ENCODE results near the gene POLRMT.

DNA sequence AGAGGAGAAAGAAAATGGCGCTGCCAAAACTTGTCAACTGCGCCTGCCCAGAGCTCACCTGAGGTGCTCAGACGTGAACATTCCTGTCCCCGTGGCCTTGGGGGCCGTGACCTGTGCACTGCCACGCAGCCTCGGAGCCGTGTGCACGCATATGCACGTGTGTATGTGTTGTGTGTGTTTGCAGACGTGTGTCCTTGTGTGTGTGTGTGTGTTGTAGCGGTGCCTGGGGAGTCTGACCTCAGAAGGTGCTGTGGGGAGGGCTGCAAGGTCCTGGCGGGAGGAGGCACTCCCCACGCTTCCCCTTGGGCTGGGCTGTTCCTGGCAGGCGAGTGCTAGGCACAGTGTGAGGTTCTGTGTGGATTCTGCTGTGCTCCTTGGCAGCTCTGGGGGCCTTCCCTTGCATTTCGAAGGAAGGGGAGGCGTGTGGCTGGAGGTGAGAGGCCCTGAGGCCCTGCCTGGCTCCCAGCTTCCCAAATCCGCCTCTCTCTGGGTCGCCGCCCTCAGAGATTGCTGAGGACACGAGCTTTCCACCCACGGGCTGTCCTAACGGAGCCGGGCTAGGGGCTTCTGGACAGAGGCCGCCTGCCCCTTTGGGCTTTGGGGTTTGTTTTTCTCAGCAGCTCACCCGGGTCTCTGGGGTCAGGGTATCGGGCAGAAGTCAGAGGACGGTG is 56.4 kb downstream of the POLRMT start:
- no peak for TF ChIP-seq ZNF10 (tag by site-specific recombination; IDR thresholded peaks at IDR 0.05)
- TF ChIP-seq ZNF16 (tag by site-specific recombination; IDR thresholded peaks at IDR 0.05; ENCODE audit: low read depth) = no peak
- TF ChIP-seq, protein P1, sequence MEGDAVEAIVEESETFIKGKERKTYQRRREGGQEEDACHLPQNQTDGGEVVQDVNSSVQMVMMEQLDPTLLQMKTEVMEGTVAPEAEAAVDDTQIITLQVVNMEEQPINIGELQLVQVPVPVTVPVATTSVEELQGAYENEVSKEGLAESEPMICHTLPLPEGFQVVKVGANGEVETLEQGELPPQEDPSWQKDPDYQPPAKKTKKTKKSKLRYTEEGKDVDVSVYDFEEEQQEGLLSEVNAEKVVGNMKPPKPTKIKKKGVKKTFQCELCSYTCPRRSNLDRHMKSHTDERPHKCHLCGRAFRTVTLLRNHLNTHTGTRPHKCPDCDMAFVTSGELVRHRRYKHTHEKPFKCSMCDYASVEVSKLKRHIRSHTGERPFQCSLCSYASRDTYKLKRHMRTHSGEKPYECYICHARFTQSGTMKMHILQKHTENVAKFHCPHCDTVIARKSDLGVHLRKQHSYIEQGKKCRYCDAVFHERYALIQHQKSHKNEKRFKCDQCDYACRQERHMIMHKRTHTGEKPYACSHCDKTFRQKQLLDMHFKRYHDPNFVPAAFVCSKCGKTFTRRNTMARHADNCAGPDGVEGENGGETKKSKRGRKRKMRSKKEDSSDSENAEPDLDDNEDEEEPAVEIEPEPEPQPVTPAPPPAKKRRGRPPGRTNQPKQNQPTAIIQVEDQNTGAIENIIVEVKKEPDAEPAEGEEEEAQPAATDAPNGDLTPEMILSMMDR (tag by site-specific recombination; IDR thresholded peaks at IDR 0.05) = no peak
- TF ChIP-seq, protein P2, sequence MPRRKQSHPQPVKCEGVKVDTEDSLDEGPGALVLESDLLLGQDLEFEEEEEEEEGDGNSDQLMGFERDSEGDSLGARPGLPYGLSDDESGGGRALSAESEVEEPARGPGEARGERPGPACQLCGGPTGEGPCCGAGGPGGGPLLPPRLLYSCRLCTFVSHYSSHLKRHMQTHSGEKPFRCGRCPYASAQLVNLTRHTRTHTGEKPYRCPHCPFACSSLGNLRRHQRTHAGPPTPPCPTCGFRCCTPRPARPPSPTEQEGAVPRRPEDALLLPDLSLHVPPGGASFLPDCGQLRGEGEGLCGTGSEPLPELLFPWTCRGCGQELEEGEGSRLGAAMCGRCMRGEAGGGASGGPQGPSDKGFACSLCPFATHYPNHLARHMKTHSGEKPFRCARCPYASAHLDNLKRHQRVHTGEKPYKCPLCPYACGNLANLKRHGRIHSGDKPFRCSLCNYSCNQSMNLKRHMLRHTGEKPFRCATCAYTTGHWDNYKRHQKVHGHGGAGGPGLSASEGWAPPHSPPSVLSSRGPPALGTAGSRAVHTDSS (tag by site-specific recombination; IDR thresholded peaks at IDR 0.05) = no peak
- no peak for TF ChIP-seq ZNF292 (tag by site-specific recombination; IDR thresholded peaks at IDR 0.05; ENCODE audit: borderline replicate concordance, low read depth)
